DOHH2 (cell line): ENCODE measurements around the gene HORMAD1.

Experiments
- CTCF ChIP-seq: fragments of 200-600 bp; sonication (generic); IDR thresholded peaks from one replicate; pipeline ENCODE4 v1.5.1; 2014; ENCODE audit warnings: antibody characterized with exemption, mild to moderate bottlenecking, low read depth, low read length; ENCODE audit not compliant: poor library complexity, severe bottlenecking
- EZH2phosphoT487 ChIP-seq: fragments of 200-600 bp; sonication (generic); IDR thresholded peaks from 2 replicates; pipeline ENCODE4 v1.6.1; 2017; ENCODE audit warnings: borderline replicate concordance, mild to moderate bottlenecking, antibody characterized with exemption, low read length, moderate library complexity, mixed read lengths

DNA sequence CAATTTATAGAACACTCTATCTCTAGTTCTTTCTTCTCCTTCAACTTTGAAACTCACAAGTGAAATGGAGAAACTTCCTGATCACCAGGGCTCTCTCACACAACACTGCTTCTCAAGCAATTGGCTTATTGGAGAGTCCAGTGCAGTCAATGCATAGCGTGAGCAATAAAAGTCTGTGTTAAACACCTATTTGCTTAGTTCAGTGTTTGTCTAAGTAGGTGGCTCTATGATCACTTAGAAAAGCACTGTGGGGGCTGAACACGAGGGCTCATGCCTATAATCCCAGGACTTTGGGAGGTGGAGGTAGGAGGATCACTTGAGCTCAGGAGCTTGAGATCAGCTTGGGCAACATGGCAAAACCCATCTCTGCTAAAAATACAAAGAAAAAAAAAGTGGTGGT is 32.7 kb upstream of the HORMAD1 start:
- TF ChIP-seq CTCF (no peak), EZH2phosphoT487 (no peak)
